DMS 273 (cell line): ENCODE measurements around the gene CYP20A1.
"Not testable (repeated sequence)": the region's sequence is repeated elsewhere in the genome, so short reads cannot be mapped to it uniquely, and the experiment has no call there.

ENCODE experiments used
- DNase-seq: peaks from one replicate; lab custom pipeline; 2025; ENCODE audit not compliant: unreplicated experiment; lab: John Stamatoyannopoulos, UW

CYP20A1 gene

DNA sequence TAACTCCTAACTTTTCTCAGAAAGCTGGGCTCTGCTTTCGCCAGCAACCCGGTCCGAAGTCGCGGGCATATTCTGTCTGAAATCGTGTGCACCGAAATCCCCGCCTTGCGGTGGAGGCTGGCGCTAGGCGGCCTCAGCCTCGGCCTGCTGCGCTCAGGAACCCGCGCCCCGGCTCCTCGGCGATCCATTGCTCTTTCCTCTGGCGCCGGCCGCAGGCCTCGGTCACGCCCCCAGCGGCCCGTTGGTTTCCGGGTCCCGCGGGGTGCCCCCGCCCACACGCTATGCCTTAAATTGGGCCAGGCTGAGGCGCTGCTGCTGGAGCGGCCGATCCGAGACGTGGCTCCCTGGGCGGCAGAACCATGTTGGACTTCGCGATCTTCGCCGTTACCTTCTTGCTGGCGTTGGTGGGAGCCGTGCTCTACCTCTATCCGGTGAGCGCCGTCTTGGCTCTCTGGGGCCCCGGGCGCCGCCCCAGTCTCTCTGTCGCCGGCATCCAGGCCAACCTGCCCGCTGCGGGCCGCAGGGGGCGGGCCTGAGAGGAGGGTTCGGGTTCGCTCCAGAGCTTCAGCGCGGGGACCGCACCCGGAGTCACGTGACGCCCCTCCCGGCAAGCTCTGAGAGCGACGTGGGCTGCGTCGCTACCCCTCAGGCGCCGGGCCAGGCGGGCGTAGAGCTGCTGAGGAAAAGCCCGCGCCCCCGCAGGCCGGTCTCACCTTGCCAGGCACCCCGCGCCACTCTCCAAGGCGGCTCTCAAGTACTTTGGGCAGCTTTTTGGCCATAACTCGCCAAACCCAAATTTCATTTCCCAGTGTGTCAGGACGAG lies at the start of gene CYP20A1:
TSS of gene CYP20A1 (plus strand) at position 315 of the 823 bp plus-strand sequence. CDS start at position 360, 45 bp downstream.
- DNase-seq: peak; percentile 98

DNA sequence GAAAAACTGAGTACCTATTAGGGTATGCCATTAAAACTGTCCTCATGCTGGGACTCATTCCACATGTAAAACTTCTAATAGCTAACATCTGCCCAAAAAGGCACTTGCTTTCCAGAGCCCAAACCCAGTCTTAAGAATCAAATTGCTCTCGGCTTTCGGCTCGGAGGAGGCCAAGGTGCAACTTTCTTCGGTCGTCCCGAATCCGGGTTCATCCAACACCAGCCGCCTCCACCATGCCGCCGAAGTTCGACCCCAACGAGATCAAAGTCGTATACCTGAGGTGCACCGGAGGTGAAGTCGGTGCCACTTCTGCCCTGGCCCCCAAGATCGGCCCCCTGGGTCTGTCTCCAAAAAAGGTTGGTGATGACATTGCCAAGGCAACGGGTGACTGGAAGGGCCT lies 48.3 kb upstream of the CYP20A1 start:
- DNase-seq: not testable (repeated sequence)

GRCh38 chr2:203191026-203191425 lies 47.8 kb upstream of the CYP20A1 start:
- not testable (repeated sequence) for DNase-seq

DNA sequence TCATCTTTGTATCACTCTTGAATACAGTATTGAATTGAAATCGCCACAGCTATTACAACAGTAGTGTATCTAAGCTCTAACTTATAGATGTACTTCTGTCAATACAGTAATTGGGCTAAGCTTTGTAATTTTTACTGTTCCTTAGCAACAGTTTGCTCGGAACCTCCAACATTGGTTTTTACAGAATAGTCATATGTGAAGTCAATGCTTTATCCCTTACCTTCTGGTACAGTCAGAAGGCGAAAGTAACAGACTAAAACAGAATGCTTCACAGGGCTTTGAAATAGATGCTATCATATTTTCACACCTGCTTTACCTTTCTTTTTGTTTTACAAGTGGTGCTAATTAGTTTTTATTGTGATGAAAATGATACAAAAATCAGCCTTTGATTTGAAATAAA lies 46.9 kb upstream of the CYP20A1 start:
- DNase-seq: no peak

GRCh38 chr2:203195331-203196036 lies 43.3 kb upstream of the CYP20A1 start:
- DNase-seq: no peak

GRCh38 chr2:203200866-203201265 lies 38.0 kb upstream of the CYP20A1 start:
- DNase-seq: no peak

- no peak for DNase-seq
Observed at GRCh38 chr2:203201426-203201825, 37.4 kb upstream of the CYP20A1 start.

DNA sequence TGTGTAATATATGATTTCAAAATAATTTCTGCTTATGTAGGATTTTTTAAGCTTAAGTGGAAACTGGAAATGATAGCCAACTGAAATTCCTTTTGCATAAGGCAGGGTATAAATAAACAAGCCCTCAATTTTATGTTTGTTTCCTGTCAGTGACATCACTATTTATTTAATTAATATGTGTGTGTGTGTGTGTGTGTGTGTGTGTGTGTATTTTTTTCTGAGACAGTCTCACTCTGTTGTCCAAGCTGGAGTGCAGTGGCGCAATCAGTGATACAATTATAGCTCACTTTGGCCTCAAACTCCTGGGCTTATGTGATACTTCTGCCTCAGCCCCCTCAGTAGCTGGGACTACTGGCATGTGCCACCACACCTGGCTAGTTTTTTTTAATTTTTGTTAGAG lies 29.3 kb upstream of the CYP20A1 start:
- DNase-seq: no peak

DNA sequence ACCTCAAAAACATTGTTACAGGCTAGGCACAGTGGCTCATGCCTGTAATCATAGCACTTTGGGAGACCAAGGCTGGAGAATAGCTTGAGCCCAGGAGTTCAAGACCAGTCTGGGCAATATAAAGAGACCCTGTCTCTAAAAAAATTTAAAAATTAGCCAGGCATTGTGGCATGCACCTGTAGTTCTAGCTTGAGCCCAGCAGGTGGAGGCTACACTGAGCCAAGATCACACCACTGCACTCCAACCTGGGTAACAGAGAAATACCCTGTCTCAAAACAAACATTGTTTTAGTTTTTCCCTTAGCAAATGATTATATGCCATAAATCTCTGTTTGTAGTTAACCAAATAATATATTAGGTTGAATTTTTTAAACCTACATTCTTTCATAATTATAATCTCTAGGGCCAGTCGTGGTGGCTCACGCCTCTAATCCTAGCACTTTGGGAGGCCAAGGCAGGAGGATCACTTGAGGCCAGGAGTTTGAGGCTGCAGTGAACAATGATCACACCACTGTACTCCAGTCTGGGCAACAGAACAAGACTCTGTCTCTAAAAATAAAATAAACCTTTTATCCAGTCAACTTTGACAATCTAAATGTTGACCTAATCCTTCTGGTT lies 13.3 kb upstream of the CYP20A1 start:
- peak; percentile 45 for DNase-seq

DNA sequence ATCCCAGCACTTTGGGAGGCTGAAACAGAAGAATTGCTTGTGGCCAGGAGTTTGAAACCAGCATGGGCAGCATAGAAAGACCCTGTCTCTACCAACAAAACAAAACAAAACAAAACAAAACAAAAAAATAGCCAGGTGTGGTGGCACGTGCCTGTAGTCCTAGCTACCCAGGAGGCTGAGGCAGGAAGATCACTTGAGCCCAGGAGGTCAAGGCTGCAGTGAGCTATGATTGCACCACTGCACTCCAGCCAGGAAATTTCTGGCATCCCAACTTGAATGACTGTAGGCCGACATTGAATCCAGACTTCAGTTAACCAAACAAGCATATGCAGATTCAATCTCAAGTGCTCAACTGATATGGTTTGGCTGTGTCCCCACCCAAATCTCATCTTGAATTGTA lies 9.1 kb upstream of the CYP20A1 start:
- not testable (repeated sequence) for DNase-seq

DNA sequence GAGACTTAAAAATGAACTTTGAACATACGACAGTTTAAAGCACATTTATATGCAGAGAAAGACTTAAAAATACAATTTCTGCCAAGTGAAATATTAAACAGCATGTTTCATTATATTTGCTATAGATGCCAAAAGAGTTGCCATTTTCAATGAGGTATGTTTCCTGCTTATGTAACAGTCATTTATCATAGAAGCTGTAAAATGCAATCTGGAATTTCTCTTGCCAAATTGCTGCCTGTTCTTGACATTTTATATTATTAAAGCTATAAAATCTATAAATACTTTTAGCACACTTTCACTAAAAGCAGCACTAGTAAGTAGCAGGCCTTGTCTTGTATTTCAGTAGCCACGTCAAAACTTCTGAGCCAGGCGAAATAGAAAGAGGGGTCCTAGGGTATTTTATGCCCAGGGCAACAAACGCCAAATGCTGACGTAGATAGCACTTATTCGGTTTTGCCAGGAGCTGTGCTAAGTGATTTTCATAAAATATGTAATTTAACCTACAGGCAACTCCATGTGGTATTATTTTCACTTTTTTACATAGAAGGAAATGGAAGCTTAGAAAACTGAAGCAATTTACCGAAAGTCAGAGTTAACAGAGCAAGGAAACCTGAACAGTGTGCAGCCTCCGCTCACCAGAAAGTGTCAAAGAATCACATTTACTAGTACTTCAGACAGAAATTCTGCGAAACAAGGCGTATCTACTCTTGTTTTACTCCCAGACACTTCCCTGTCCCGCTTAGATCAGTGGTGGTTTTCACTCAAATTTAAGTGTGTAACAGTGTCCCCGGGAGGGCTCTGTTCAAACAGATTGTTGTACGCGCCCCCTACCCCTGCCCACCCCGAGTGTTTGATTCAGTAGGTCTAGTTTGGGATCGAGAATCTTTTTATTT lies 1.2 kb upstream of the CYP20A1 start:
- peak; percentile 15 for DNase-seq

DNA sequence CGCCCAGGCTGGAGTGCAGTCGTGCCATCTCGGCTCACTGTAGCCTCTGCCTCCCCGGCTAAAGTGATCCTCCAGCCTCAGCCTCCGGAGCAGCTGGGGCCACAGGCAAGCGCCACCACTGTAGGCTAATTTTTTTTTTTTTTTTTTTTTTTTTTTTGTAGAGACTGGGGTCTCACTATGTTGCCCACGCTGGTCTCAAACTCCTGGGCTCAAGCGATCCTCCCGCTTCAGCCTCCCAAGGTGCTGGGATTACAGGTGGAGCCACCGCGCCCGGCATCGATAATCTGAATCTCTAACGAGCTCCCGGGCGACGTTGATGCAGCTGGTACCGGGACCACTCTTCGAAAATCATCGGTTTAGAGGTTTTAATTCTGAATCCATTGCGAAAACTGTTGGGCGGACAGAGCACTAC lies 520 bp upstream of the CYP20A1 start:
- DNase-seq: peak; percentile 26

DNA sequence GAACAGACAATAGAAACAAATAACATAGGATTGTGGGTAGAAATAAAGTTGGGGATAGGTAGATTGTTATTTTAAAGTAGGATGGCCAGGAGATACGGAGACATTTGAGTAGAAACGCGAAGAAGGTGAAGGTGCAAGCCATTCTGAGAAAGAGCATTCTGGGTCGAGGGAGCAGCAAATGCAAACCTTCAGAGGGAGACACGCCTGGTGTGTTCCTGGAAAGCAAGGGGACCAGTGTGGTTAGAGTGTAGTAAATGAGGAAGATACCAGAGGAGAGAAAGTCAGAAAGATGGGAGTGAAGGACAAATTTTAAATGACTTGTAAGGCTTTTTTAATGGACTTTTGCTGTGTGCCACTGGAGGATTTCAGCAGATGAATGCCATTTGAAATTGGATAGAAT lies 1.7 kb downstream of the CYP20A1 start:
- no peak for DNase-seq

DNA sequence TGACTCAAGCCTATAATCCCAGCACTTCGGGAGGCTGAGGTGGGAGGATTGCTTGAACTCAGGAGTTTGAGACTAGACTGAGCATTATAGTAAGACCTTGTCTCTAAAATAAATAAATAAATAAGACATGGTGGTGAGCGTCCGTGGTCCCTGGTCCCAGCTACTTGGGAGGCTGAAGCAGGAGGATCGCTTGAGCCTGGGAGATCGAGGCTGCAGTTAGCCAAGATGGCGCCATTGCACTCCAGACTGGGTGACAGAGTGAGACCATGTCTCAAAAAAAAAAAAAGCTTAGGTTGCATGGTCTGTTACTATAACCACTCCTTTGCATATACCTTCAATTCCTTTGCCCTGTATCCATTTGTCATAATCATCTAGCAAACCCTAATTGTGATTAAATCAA lies 3.7 kb downstream of the CYP20A1 start:
- no peak for DNase-seq

DNA sequence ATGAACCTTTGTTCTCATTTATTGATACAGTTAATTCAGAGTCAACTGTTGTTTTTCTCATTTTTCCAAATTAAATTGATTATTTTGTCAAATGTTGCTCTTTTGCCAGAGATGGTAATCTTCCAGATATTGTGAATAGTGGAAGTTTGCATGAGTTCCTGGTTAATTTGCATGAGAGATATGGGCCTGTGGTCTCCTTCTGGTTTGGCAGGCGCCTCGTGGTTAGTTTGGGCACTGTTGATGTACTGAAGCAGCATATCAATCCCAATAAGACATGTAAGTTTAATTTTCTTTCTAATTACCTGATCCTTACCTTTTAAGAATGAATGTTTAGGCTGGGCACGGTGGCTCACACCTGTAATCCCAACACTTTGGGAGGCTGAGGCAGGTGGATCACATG lies 7.8 kb downstream of the CYP20A1 start:
- no peak for DNase-seq

- no peak for DNase-seq
Observed at GRCh38 chr2:203252818-203253217, 14.0 kb downstream of the CYP20A1 start.

DNA sequence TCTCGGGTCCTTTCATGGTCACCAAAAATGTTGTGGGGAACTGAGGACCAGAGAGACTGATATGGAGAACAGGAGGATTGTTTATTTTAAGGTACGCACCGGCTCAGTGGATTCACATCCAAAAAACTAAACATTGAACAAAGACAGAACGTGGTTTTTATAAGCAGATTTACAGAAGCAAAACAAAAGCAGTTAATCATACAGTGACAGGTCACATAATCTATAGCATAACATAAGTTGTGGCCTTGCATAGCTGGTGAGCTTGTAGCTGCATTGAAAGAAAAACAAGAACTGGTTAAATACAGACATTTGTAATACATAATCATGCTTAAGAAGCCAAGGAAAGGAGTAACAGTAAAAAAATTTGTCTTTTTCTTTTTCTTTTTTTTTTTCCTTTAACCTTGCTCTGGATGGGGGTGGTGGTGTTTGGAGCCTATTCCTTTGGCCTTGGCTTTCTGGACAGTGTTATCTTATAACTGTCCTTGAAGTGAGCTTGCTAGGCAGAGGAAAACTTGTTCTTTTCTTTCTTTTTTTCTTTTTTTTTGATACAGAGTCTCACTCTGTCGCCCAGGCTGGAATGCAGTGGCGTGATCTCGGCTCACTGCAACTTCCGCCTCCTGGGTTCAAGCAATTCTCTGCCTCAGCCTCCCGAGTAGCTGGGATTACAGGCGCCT lies 14.7 kb downstream of the CYP20A1 start:
- not testable (repeated sequence) for DNase-seq

DNA sequence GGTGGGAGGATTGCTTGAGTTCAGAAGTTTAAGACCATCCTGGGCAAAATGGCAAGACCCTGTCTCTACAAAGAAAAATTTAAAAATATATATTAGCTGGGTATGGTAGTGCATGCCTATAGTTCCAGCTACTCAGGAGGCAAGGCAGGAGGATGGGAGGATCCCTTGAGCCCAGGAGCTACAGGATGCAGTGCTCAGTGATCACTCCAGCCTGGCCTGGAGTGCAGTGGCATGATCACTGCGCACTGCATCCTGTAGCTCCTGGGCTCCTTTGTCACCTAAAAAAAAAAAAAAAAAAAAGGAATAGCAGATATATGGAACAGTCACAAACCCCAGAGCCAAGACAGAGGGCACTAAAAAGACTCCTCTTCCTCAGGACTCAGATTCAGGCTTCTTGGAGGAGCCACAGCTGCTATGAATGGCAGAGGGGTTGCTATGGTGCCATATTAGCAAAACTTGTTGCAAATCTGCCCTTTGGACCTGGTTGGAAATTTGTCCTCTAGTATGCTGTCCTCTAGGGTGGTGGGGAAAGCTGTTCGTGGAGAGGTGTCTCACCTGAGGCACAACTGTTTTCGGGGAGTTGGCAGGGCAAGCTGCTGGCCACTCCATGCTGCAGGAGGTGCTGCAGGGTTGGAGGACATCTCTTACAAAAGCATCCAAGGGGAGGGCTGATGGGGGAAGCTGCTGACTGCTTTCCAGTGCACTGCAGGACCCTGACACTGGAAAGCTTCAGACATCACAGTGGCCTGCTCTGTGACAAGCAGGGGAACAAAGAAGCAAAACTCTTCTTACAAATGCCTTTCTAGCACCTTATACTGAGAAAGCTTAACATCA lies 22.7 kb downstream of the CYP20A1 start:
- DNase-seq: no peak

GRCh38 chr2:203279288-203279687 lies 40.5 kb downstream of the CYP20A1 start:
- no peak for DNase-seq
